PFSK-1 (cell line): ENCODE results near the gene RAP1GAP.

Experiments
- FOXP2 ChIP-seq: optimal IDR thresholded peaks from 2 replicates; pipeline ENCODE3; 2011; ENCODE audit warnings: borderline replicate concordance, control low read depth, inconsistent platforms; ENCODE audit not compliant: insufficient read depth; ENCODE audit errors: extremely low read length, extremely low read depth
- POLR2AphosphoS5 ChIP-seq: IDR thresholded peaks from 2 replicates; pipeline ENCODE4 v1.6.1; 2012; ENCODE audit warnings: low read depth, mild to moderate bottlenecking, control low read depth, low read length, moderate library complexity
- REST ChIP-seq, 2 experiments: IDR thresholded peaks; 2 replicates each; pipeline versions ENCODE4 v1.6.1 to v1.8.0; 2011 to 2012; ENCODE audit warnings: low read depth in 2 of 2, low read length in 2 of 2, control low read depth in 1 of 2, inconsistent platforms in 1 of 2, mild to moderate bottlenecking in 1 of 2, moderate library complexity in 1 of 2; ENCODE audit not compliant: insufficient read depth in 1 of 2
- SIN3A ChIP-seq: IDR thresholded peaks from 2 replicates; pipeline ENCODE4 v1.6.1; 2012; ENCODE audit warnings: mild to moderate bottlenecking, low read length, moderate library complexity, borderline replicate concordance; ENCODE audit not compliant: insufficient read depth
- TAF1 ChIP-seq: IDR thresholded peaks from 2 replicates; pipeline ENCODE4 v1.6.1; 2012; ENCODE audit warnings: low read length, control low read depth, borderline replicate concordance; ENCODE audit not compliant: insufficient read depth

Gene RAP1GAP

GRCh38 chr1:21630571-21631343 is 38.4 kb downstream of the RAP1GAP start:
- TF ChIP-seq FOXP2: no peak
- no peak for TF ChIP-seq REST (IDR thresholded peaks at IDR 0.05; ENCODE audit: insufficient read depth in 1 of 2, low read depth in 2 of 2, low read length in 2 of 2)
- TF ChIP-seq SIN3A: no peak
- no peak for TF ChIP-seq TAF1
- TF ChIP-seq POLR2AphosphoS5: no peak

GRCh38 chr1:21629971-21630370 is 39.2 kb downstream of the RAP1GAP start:
- TF ChIP-seq SIN3A: no peak
- no peak for TF ChIP-seq POLR2AphosphoS5
- no peak for TF ChIP-seq TAF1
- no peak for TF ChIP-seq REST (IDR thresholded peaks at IDR 0.05; ENCODE audit: insufficient read depth in 1 of 2, low read depth in 2 of 2, low read length in 2 of 2)
- TF ChIP-seq FOXP2: no peak

GRCh38 chr1:21628798-21629393 is 40.3 kb downstream of the RAP1GAP start:
- TF ChIP-seq POLR2AphosphoS5: no peak
- no peak for TF ChIP-seq TAF1
- no peak for TF ChIP-seq FOXP2
- TF ChIP-seq SIN3A: no peak
- TF ChIP-seq REST (IDR thresholded peaks at IDR 0.05; ENCODE audit: insufficient read depth in 1 of 2, low read depth in 2 of 2, low read length in 2 of 2): no peak

GRCh38 chr1:21626921-21627339 is 42.2 kb downstream of the RAP1GAP start:
- no peak for TF ChIP-seq REST (IDR thresholded peaks at IDR 0.05; ENCODE audit: insufficient read depth in 1 of 2, low read depth in 2 of 2, low read length in 2 of 2)
